ENCODE results near the gene MDH1B. TPM values are rescaled to one million over a fixed set of nuclear protein-coding genes. Genes with fewer than 3 reads are reported as not detected.

The MDH1B gene
- total RNA-seq, 1 experiment from 2014 or later = 1.9 TPM

- POLR2A ChIA-PET = no interaction called here
- peaks cover 11% of the 10 kb centered on the region for H3K27me3 Mint-ChIP-seq (ENCODE audit: low read depth)
- H3K36me3 Mint-ChIP-seq = peaks cover 8% of the 10 kb centered on the region; the same call in 1 of the 2 replicates
- CTCF ChIA-PET = no interaction called here
- H3K9me3 Mint-ChIP-seq = peaks cover 32% of the 10 kb centered on the region
- TF ChIP-seq GABPB1 (CRISPR knock-in tag; IDR thresholded peaks at IDR 0.05) (no peak), ESRRA (CRISPR knock-in tag; IDR thresholded peaks at IDR 0.05; ENCODE audit: borderline replicate concordance) (no peak), ZNF416 (CRISPR knock-in tag; IDR thresholded peaks at IDR 0.05) (no peak), NFE2L1 (CRISPR knock-in tag; IDR thresholded peaks at IDR 0.05) (no peak), CDX4 (CRISPR knock-in tag; IDR thresholded peaks at IDR 0.05; ENCODE audit: borderline replicate concordance) (no peak), NR1H2 (CRISPR knock-in tag; IDR thresholded peaks at IDR 0.05) (no peak), STAT6 (CRISPR knock-in tag; conservative IDR thresholded peaks at IDR 0.05; ENCODE audit: low read depth) (no peak), SP1 (CRISPR knock-in tag; conservative IDR thresholded peaks at IDR 0.05) (no peak), PREB (CRISPR knock-in tag; IDR thresholded peaks at IDR 0.05; ENCODE audit: borderline replicate concordance) (no peak), ZNF232 (CRISPR knock-in tag; IDR thresholded peaks at IDR 0.05) (no peak), ZNF512 (CRISPR knock-in tag; IDR thresholded peaks at IDR 0.05; ENCODE audit: borderline replicate concordance) (no peak), GRHL2 (CRISPR knock-in tag; IDR thresholded peaks at IDR 0.05; ENCODE audit: insufficient replicate concordance, severe bottlenecking) (no peak), AR (CRISPR knock-in tag; IDR thresholded peaks at IDR 0.05) (no peak), EMX1 (CRISPR knock-in tag; IDR thresholded peaks at IDR 0.05) (no peak), NR2C2 (CRISPR knock-in tag; IDR thresholded peaks at IDR 0.05) (no peak), USF1 (CRISPR knock-in tag; IDR thresholded peaks at IDR 0.05) (no peak), MYBL2 (CRISPR knock-in tag; IDR thresholded peaks at IDR 0.05) (no peak), CBFB (CRISPR knock-in tag; IDR thresholded peaks at IDR 0.05; ENCODE audit: low read depth) (no peak), ZNF317 (CRISPR knock-in tag; IDR thresholded peaks at IDR 0.05; ENCODE audit: borderline replicate concordance, low read depth) (no peak)
- 0 out of 2 replicates have a peak, but pooled peaks cover 6% of the 10 kb centered on the region for H3K4me1 Mint-ChIP-seq
- H3K27ac Mint-ChIP-seq = no peak overlapping the region
- ATAC-seq = no peak
- no peak for DNase-seq (ENCODE audit: low spot score)
- no peak overlapping the region for H3K4me3 Mint-ChIP-seq
These were observed 43.7 kb downstream of the MDH1B start for GRCh38 chr2:206721256-206721920.
